ENCODE measurements around the gene TRIM66. TPM values are rescaled to one million over a fixed set of nuclear protein-coding genes. Genes with fewer than 3 reads are reported as not detected.

The TRIM66 gene
- total RNA-seq, 1 experiment from 2014 or later, result 2.1 TPM

GRCh38 chr11:8658321-8659057 lies 24.0 kb downstream of the TRIM66 start:
- no peak overlapping the region for H3K56ac ChIP-seq (ENCODE audit: insufficient read length, low read depth, low read length)
- H2BK15ac ChIP-seq (ENCODE audit: low read depth, low read length), result no peak overlapping the region
- no peaks in the 10 kb centered on the region; the same call in 1 of the 2 replicates for H3K79me2 ChIP-seq (ENCODE audit: insufficient read depth, low read length)
- H3K23me2 ChIP-seq (ENCODE audit: insufficient read length, low read depth, low read length, poor library complexity, severe bottlenecking), result no peaks in the 10 kb centered on the region
- no peak overlapping the region for H3K4me2 ChIP-seq (ENCODE audit: insufficient read depth, insufficient read length, low read length)
- no peak overlapping the region for H2BK12ac ChIP-seq (ENCODE audit: insufficient read length, low read depth, low read length)
- H3K23ac ChIP-seq (ENCODE audit: insufficient read length, low read depth, low read length), result no peak overlapping the region
- no peak overlapping the region for H4K8ac ChIP-seq (replicated peaks; ENCODE audit: insufficient read length, low read depth, low read length)
- H3T11ph ChIP-seq (ENCODE audit: low read length), result no peak overlapping the region
- H2AK5ac ChIP-seq (ENCODE audit: insufficient read length, low read length), result no peak overlapping the region
- Mint-ChIP-seq H3K4me1 (peaks cover 12 to 20% of the 10 kb centered on the region in 2 experiments), H3K4me3 (no peak overlapping the region), H3K27me3 (ENCODE audit: low read depth) (no peaks in the 10 kb centered on the region), H3K27ac (peak overlapping the region; percentile 5 to 57 (median 19); a peak in 5 of 7 replicates), H3K36me3 (ENCODE audit: insufficient read depth in 1 of 3, low read depth in 3 of 3) (no peaks in the 10 kb centered on the region), H3K9me3 (no peaks in the 10 kb centered on the region)
- H3K14ac ChIP-seq (ENCODE audit: insufficient read depth, low read length), result no peak overlapping the region
- no peaks in the 10 kb centered on the region for H4K20me1 ChIP-seq (ENCODE audit: control insufficient read depth, insufficient read depth, insufficient read length)
- no peak overlapping the region for H2BK120ac ChIP-seq (ENCODE audit: low read depth, low read length, poor library complexity, severe bottlenecking)
- no peak overlapping the region for H4K91ac ChIP-seq (ENCODE audit: insufficient read length, low read depth, low read length)
- H3K79me1 ChIP-seq (ENCODE audit: insufficient read depth, low read depth, low read length, poor library complexity, severe bottlenecking), result no peaks in the 10 kb centered on the region
- no peak overlapping the region for H2BK5ac ChIP-seq (ENCODE audit: insufficient read length, low read length)
- H3K27ac ChIP-seq (ENCODE audit: insufficient read length, low read depth, low read length), result no peak overlapping the region
- no peaks in the 10 kb centered on the region for H3K4me1 ChIP-seq (ENCODE audit: insufficient read depth, low read length)
- no peak overlapping the region for H3K9ac ChIP-seq (ENCODE audit: extremely low read depth, insufficient read length, low read length)
- no peaks in the 10 kb centered on the region for H3K27me3 ChIP-seq (ENCODE audit: insufficient read depth, low read length)
- no peak overlapping the region for H4K5ac ChIP-seq (ENCODE audit: insufficient read length, low read depth, low read length)
- H3K9me3 ChIP-seq (ENCODE audit: control insufficient read depth, low read depth, low read length), result no peaks in the 10 kb centered on the region
- no CpG with 5 or more reads among the region's 15 CpGs for WGBS (ENCODE audit: extremely low coverage, insufficient read length, low lambda C conversion rate)
- DNase-seq, result no peak
- TF ChIP-seq CTCF (conservative IDR thresholded peaks at IDR 0.05), result no peak
- H3K18ac ChIP-seq (ENCODE audit: insufficient read length, low read depth, low read length), result peak overlapping the region; percentile 30
- no peak overlapping the region for H2BK20ac ChIP-seq (ENCODE audit: low read depth, low read length, poor library complexity, severe bottlenecking)
- H2AFZ ChIP-seq (ENCODE audit: low read length), result no peak overlapping the region
- no peak overlapping the region for H3K4ac ChIP-seq (ENCODE audit: low read depth, low read length)
